ENCODE measurements around the gene STARD13.

The STARD13 gene

DNA sequence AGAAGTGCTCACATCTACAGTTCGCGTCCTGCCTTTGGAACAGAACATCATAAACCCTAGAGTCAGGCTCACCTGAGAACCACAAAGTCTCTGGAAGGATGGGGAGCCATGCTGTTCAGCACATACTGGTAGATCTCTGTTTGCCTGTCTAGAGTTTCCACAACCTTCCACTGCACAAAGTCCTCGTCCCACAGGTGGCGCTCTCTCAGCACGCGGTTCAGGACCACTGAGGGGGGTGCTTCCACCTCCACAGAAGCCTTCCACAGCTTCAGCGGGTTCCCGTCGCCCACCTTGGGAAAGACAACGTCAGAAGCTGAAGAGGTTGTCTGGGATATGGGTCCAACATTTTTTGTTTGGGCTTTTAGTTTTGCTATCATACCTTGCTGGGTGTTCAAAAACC is 175.8 kb downstream of the STARD13 start:
- H2AFZ ChIP-seq (ENCODE audit: low read depth, low read length) = no peak overlapping the region
- no peak overlapping the region for H3K23ac ChIP-seq (ENCODE audit: low read length in 2 of 2)
- peak overlapping the region; percentile 64 for H2AK5ac ChIP-seq (ENCODE audit: low read length, severe bottlenecking)
- H2BK120ac ChIP-seq (ENCODE audit: low read depth, low read length) = no peak overlapping the region
- peak overlapping the region in 1 of 2 experiments; percentile 18 for H3K4ac ChIP-seq (ENCODE audit: low read depth in 1 of 2, low read length in 2 of 2)
- H3K27ac ChIP-seq (ENCODE audit: low read length, poor library complexity, severe bottlenecking) = no peak overlapping the region
- H3K18ac ChIP-seq (ENCODE audit: low read depth in 1 of 2, low read length in 2 of 2) = peak overlapping the region in 1 of 2 experiments; percentile 18
- H4K91ac ChIP-seq (ENCODE audit: low read length) = no peak overlapping the region
- H3K79me1 ChIP-seq (replicated peaks; ENCODE audit: low read length, poor library complexity, severe bottlenecking) = peaks cover 9% of the 10 kb centered on the region
- DNase-seq = no peak
- H3K9me3 ChIP-seq (ENCODE audit: control insufficient read depth, low read length) = no peaks in the 10 kb centered on the region
- H3K4me2 ChIP-seq (ENCODE audit: low read length, poor library complexity, severe bottlenecking) = no peak overlapping the region
- no peak overlapping the region for H2BK15ac ChIP-seq (ENCODE audit: low read depth, poor library complexity, severe bottlenecking)
- WGBS = 77% methylated on average over 10 of the region's 10 CpGs
- H3K36me3 ChIP-seq (ENCODE audit: control insufficient read depth in 1 of 2, insufficient read depth in 2 of 2, low read depth in 1 of 2, low read length in 2 of 2) = peaks cover 55 to 71% of the 10 kb centered on the region in 2 experiments
- H3K27me3 ChIP-seq (ENCODE audit: control insufficient read depth in 1 of 2, insufficient read depth in 1 of 2, low read length in 2 of 2) = no peaks in the 10 kb centered on the region
- H3K4me1 ChIP-seq (ENCODE audit: control insufficient read depth, insufficient read depth, low read depth, low read length) = peaks cover 15% of the 10 kb centered on the region
- no peak overlapping the region for H2BK5ac ChIP-seq (ENCODE audit: low read depth, low read length, poor library complexity, severe bottlenecking)
- H2BK12ac ChIP-seq (ENCODE audit: low read length in 2 of 2) = peak overlapping the region in 1 of 2 experiments; percentile 56
- H4K8ac ChIP-seq (ENCODE audit: low read length) = peak overlapping the region; percentile 35
- H3K14ac ChIP-seq (ENCODE audit: low read length in 2 of 2) = no peak overlapping the region
- peak overlapping the region; percentile 18 for H3K9ac ChIP-seq (ENCODE audit: low read length)
- H3K4me3 ChIP-seq (ENCODE audit: insufficient read depth in 1 of 2, low read depth in 1 of 2, low read length in 2 of 2) = no peak overlapping the region

- Histone ChIP-seq H3K4me1 (ENCODE audit: control insufficient read depth, insufficient read depth, low read depth, low read length) (peaks cover 15% of the 10 kb centered on the region), H3K27me3 (ENCODE audit: control insufficient read depth in 1 of 2, insufficient read depth in 1 of 2, low read length in 2 of 2) (no peaks in the 10 kb centered on the region), H3K36me3 (ENCODE audit: control insufficient read depth in 1 of 2, insufficient read depth in 2 of 2, low read depth in 1 of 2, low read length in 2 of 2) (peaks cover 54 to 71% of the 10 kb centered on the region in 2 experiments), H3K4ac (ENCODE audit: low read depth in 1 of 2, low read length in 2 of 2) (no peak overlapping the region), H2BK12ac (ENCODE audit: low read length in 2 of 2) (no peak overlapping the region), H2AK5ac (ENCODE audit: low read length, severe bottlenecking) (no peak overlapping the region), H4K91ac (ENCODE audit: low read length) (no peak overlapping the region), H2BK5ac (ENCODE audit: low read depth, low read length, poor library complexity, severe bottlenecking) (no peak overlapping the region), H2AFZ (ENCODE audit: low read depth, low read length) (no peak overlapping the region), H3K14ac (ENCODE audit: low read length in 2 of 2) (no peak overlapping the region), H2BK120ac (ENCODE audit: low read depth, low read length) (no peak overlapping the region), H3K4me3 (ENCODE audit: insufficient read depth in 1 of 2, low read depth in 1 of 2, low read length in 2 of 2) (no peak overlapping the region), H3K27ac (ENCODE audit: low read length, poor library complexity, severe bottlenecking) (no peak overlapping the region), H3K9me3 (ENCODE audit: control insufficient read depth, low read length) (no peaks in the 10 kb centered on the region), H2BK15ac (ENCODE audit: low read depth, poor library complexity, severe bottlenecking) (no peak overlapping the region), H4K8ac (ENCODE audit: low read length) (peak overlapping the region; percentile 35), H3K18ac (ENCODE audit: low read depth in 1 of 2, low read length in 2 of 2) (peak overlapping the region in 1 of 2 experiments; percentile 18), H3K23ac (ENCODE audit: low read length in 2 of 2) (no peak overlapping the region), H3K79me1 (replicated peaks; ENCODE audit: low read length, poor library complexity, severe bottlenecking) (peaks cover 8% of the 10 kb centered on the region), H3K9ac (ENCODE audit: low read length) (peak overlapping the region; percentile 46), H3K4me2 (ENCODE audit: low read length, poor library complexity, severe bottlenecking) (no peak overlapping the region)
- 34% methylated on average over 2 of the region's 2 CpGs for WGBS
- DNase-seq = no peak
These were observed 176.3 kb downstream of the STARD13 start for GRCh38 chr13:33109271-33109697.

GRCh38 chr13:33108620-33109019 is 176.9 kb downstream of the STARD13 start:
- Histone ChIP-seq H2BK120ac (ENCODE audit: low read depth, low read length) (no peak overlapping the region), H3K9me3 (ENCODE audit: control insufficient read depth, low read length) (no peaks in the 10 kb centered on the region), H3K9ac (ENCODE audit: low read length) (peak overlapping the region; percentile 46), H3K27ac (ENCODE audit: low read length, poor library complexity, severe bottlenecking) (no peak overlapping the region), H3K4ac (ENCODE audit: low read depth in 1 of 2, low read length in 2 of 2) (no peak overlapping the region), H4K8ac (ENCODE audit: low read length) (no peak overlapping the region), H3K14ac (ENCODE audit: low read length in 2 of 2) (no peak overlapping the region), H4K91ac (ENCODE audit: low read length) (no peak overlapping the region), H3K36me3 (ENCODE audit: control insufficient read depth in 1 of 2, insufficient read depth in 2 of 2, low read depth in 1 of 2, low read length in 2 of 2) (peaks cover 48 to 65% of the 10 kb centered on the region in 2 experiments), H3K27me3 (ENCODE audit: control insufficient read depth in 1 of 2, insufficient read depth in 1 of 2, low read length in 2 of 2) (no peaks in the 10 kb centered on the region), H2BK5ac (ENCODE audit: low read depth, low read length, poor library complexity, severe bottlenecking) (no peak overlapping the region), H3K23ac (ENCODE audit: low read length in 2 of 2) (no peak overlapping the region), H3K4me1 (ENCODE audit: control insufficient read depth, insufficient read depth, low read depth, low read length) (peaks cover 13% of the 10 kb centered on the region), H2AFZ (ENCODE audit: low read depth, low read length) (no peak overlapping the region), H3K18ac (ENCODE audit: low read depth in 1 of 2, low read length in 2 of 2) (peak overlapping the region in 1 of 2 experiments; percentile 67), H2AK5ac (ENCODE audit: low read length, severe bottlenecking) (no peak overlapping the region), H3K4me2 (ENCODE audit: low read length, poor library complexity, severe bottlenecking) (no peak overlapping the region), H2BK15ac (ENCODE audit: low read depth, poor library complexity, severe bottlenecking) (no peak overlapping the region), H3K79me1 (replicated peaks; ENCODE audit: low read length, poor library complexity, severe bottlenecking) (peaks cover 6% of the 10 kb centered on the region), H2BK12ac (ENCODE audit: low read length in 2 of 2) (no peak overlapping the region), H3K4me3 (ENCODE audit: insufficient read depth in 1 of 2, low read depth in 1 of 2, low read length in 2 of 2) (no peak overlapping the region)
- DNase-seq = no peak
- WGBS = 100% methylated on average over 4 of the region's 5 CpGs

GRCh38 chr13:33107361-33107760 is 178.2 kb downstream of the STARD13 start:
- H4K91ac ChIP-seq (ENCODE audit: low read length) = no peak overlapping the region

More at GRCh38 chr13:33107361-33107760, 178.2 kb downstream of the STARD13 start:
- H3K4me3 ChIP-seq (ENCODE audit: insufficient read depth in 1 of 2, low read depth in 1 of 2, low read length in 2 of 2) = no peak overlapping the region
- H2BK5ac ChIP-seq (ENCODE audit: low read depth, low read length, poor library complexity, severe bottlenecking) = no peak overlapping the region
- H2BK12ac ChIP-seq (ENCODE audit: low read length in 2 of 2) = no peak overlapping the region
- H4K8ac ChIP-seq (ENCODE audit: low read length) = no peak overlapping the region
- H3K27me3 ChIP-seq (ENCODE audit: control insufficient read depth in 1 of 2, insufficient read depth in 1 of 2, low read length in 2 of 2) = no peaks in the 10 kb centered on the region
- H3K23ac ChIP-seq (ENCODE audit: low read length in 2 of 2) = no peak overlapping the region
- H3K9ac ChIP-seq (ENCODE audit: low read length) = no peak overlapping the region
- no peak overlapping the region for H2AFZ ChIP-seq (ENCODE audit: low read depth, low read length)
- H3K9me3 ChIP-seq (ENCODE audit: control insufficient read depth, low read length) = no peaks in the 10 kb centered on the region
- no peak for DNase-seq
- peaks cover 5% of the 10 kb centered on the region for H3K4me1 ChIP-seq (ENCODE audit: control insufficient read depth, insufficient read depth, low read depth, low read length)
- H3K14ac ChIP-seq (ENCODE audit: low read length in 2 of 2) = no peak overlapping the region
- no peak overlapping the region for H3K27ac ChIP-seq (ENCODE audit: low read length, poor library complexity, severe bottlenecking)
- no peak overlapping the region for H2BK15ac ChIP-seq (ENCODE audit: low read depth, poor library complexity, severe bottlenecking)
- 86% methylated on average over 2 of the region's 2 CpGs for WGBS
- no peak overlapping the region for H3K4me2 ChIP-seq (ENCODE audit: low read length, poor library complexity, severe bottlenecking)
- H3K18ac ChIP-seq (ENCODE audit: low read depth in 1 of 2, low read length in 2 of 2) = no peak overlapping the region
- peaks cover 37 to 57% of the 10 kb centered on the region in 2 experiments for H3K36me3 ChIP-seq (ENCODE audit: control insufficient read depth in 1 of 2, insufficient read depth in 2 of 2, low read depth in 1 of 2, low read length in 2 of 2)
- no peak overlapping the region for H2BK120ac ChIP-seq (ENCODE audit: low read depth, low read length)
- H3K4ac ChIP-seq (ENCODE audit: low read depth in 1 of 2, low read length in 2 of 2) = no peak overlapping the region
- H2AK5ac ChIP-seq (ENCODE audit: low read length, severe bottlenecking) = no peak overlapping the region
- H3K79me1 ChIP-seq (replicated peaks; ENCODE audit: low read length, poor library complexity, severe bottlenecking) = peaks cover 6% of the 10 kb centered on the region
